Muscle of leg (tissue), 11 donors: ENCODE results near the gene ZBTB9. TPM values are rescaled to one million over a fixed set of nuclear protein-coding genes. Genes with fewer than 3 reads are reported as not detected.
"Not testable (repeated sequence)": the region's sequence is repeated elsewhere in the genome, so short reads cannot be mapped to it uniquely, and the experiment has no call there.

ENCODE experiments used
- DNase-seq: peaks from one replicate; pipeline ENCODE4 v3.0.0; 2013
- H3K27ac ChIP-seq: one replicate; pipeline ENCODE4 v1.5.1; 2013; ENCODE audit warnings: mild to moderate bottlenecking, low read length, control low read depth
- H3K27me3 ChIP-seq: one replicate; pipeline ENCODE4 v1.6.1; 2013; ENCODE audit warnings: low read length; ENCODE audit not compliant: control insufficient read depth, insufficient read depth
- H3K36me3 ChIP-seq: one replicate; pipeline ENCODE4 v1.6.1; 2013; ENCODE audit warnings: low read length; ENCODE audit not compliant: control insufficient read depth, insufficient read depth
- H3K4me1 ChIP-seq: one replicate; pipeline ENCODE4 v1.6.1; 2013; ENCODE audit warnings: low read length; ENCODE audit not compliant: control insufficient read depth, insufficient read depth
- H3K4me3 ChIP-seq: one replicate; pipeline ENCODE4 v1.5.1; 2013; ENCODE audit warnings: low read length, control low read depth
- H3K9me3 ChIP-seq: replicated peaks from 2 replicates; pipeline ENCODE4 v1.6.1; 2013; ENCODE audit warnings: low read depth, low read length; ENCODE audit not compliant: control insufficient read depth
- WGBS: methylation state at CpG from one replicate; pipeline ENCODE4 v1.1.5; 2013; ENCODE audit warnings: missing lambda C conversion rate; ENCODE audit not compliant: insufficient coverage; 5-methylcytosine and 5-hydroxymethylcytosine counted together
- polyA plus RNA-seq, 8 donors: library from polyadenylated mRNA; unstranded; fragments of 120-200 nt; gene quantifications; one replicate each; pipeline versions ENCODE4 v1.2.1 to v1.2.3, GENCODE V29; 2013; ENCODE audit warnings: inconsistent platforms in 1 of 8, low replicate concordance in 1 of 8; ENCODE audit not compliant: insufficient read length in 8 of 8, insufficient read depth in 1 of 8
- total RNA-seq: library from RNA; stranded (reverse); fragments of 120-200 nt; gene quantifications from one replicate; pipeline ENCODE4 v1.2.4, GENCODE V29; 2013

ZBTB9 gene
- total and polyA plus RNA-seq, 9 donors: 4.7 to 9.0 (median 8.0) TPM

GRCh38 chr6:33466075-33466735, 11.8 kb downstream of the ZBTB9 start:
- WGBS: 78% methylated on average over 4 of the region's 4 CpGs
- Histone ChIP-seq H3K9me3 (no peaks in the 10 kb centered on the region), H3K4me3 (no peak overlapping the region), H3K27ac (no peak overlapping the region), H3K27me3 (no peaks in the 10 kb centered on the region), H3K4me1 (no peaks in the 10 kb centered on the region), H3K36me3 (no peaks in the 10 kb centered on the region)
- DNase-seq: no peak

- DNase-seq: no peak
- no peak overlapping the region for H3K4me3 ChIP-seq
- no CpG with 5 or more reads among the region's 7 CpGs for WGBS
- no peaks in the 10 kb centered on the region for H3K36me3 ChIP-seq
- H3K27ac ChIP-seq: no peak overlapping the region
- H3K4me1 ChIP-seq: no peaks in the 10 kb centered on the region
- H3K27me3 ChIP-seq: no peaks in the 10 kb centered on the region
- H3K9me3 ChIP-seq: no peaks in the 10 kb centered on the region
Observed at GRCh38 chr6:33467091-33467490, 12.7 kb downstream of the ZBTB9 start.

- H3K27ac ChIP-seq: no peak overlapping the region
- no peaks in the 10 kb centered on the region for H3K36me3 ChIP-seq
- H3K27me3 ChIP-seq: no peaks in the 10 kb centered on the region
- DNase-seq: no peak
- no peak overlapping the region for H3K4me3 ChIP-seq
- no peaks in the 10 kb centered on the region for H3K9me3 ChIP-seq
- WGBS: no CpG with 5 or more reads among the region's 3 CpGs
- H3K4me1 ChIP-seq: no peaks in the 10 kb centered on the region
Observed at GRCh38 chr6:33469661-33470060, 15.3 kb downstream of the ZBTB9 start.

- H3K4me3 ChIP-seq: no peak overlapping the region
- 77% methylated on average over 2 of the region's 3 CpGs for WGBS
- H3K27ac ChIP-seq: no peak overlapping the region
- peaks cover 4% of the 10 kb centered on the region for H3K27me3 ChIP-seq
- DNase-seq: no peak
- no peaks in the 10 kb centered on the region for H3K9me3 ChIP-seq
- H3K36me3 ChIP-seq: no peaks in the 10 kb centered on the region
- no peaks in the 10 kb centered on the region for H3K4me1 ChIP-seq
Observed at GRCh38 chr6:33477864-33478263, 23.5 kb downstream of the ZBTB9 start.

GRCh38 chr6:33481192-33481591, 26.8 kb downstream of the ZBTB9 start:
- no CpG with 5 or more reads among the region's 1 CpG for WGBS
- Histone ChIP-seq H3K4me1 (no peaks in the 10 kb centered on the region), H3K4me3 (no peak overlapping the region), H3K27me3 (peaks cover 2% of the 10 kb centered on the region), H3K9me3 (no peaks in the 10 kb centered on the region), H3K27ac (no peak overlapping the region), H3K36me3 (no peaks in the 10 kb centered on the region)
- no peak for DNase-seq

GRCh38 chr6:33482620-33483019, 28.2 kb downstream of the ZBTB9 start:
- not testable (repeated sequence) for DNase-seq, H3K27ac ChIP-seq, H3K9me3 ChIP-seq, H3K4me1 ChIP-seq, H3K27me3 ChIP-seq, H3K36me3 ChIP-seq, H3K4me3 ChIP-seq
- WGBS: no CpG with 5 or more reads among the region's 5 CpGs

- Histone ChIP-seq H3K36me3 (no peaks in the 10 kb centered on the region), H3K9me3 (no peaks in the 10 kb centered on the region), H3K27ac (no peak overlapping the region), H3K27me3 (no peaks in the 10 kb centered on the region), H3K4me3 (no peak overlapping the region), H3K4me1 (no peaks in the 10 kb centered on the region)
- DNase-seq: no peak
- WGBS: no CpG with 5 or more reads among the region's 3 CpGs
Observed at GRCh38 chr6:33483678-33484077, 29.3 kb downstream of the ZBTB9 start.

- not testable (repeated sequence) for H3K27ac ChIP-seq, H3K4me1 ChIP-seq, H3K9me3 ChIP-seq, DNase-seq, H3K36me3 ChIP-seq, H3K4me3 ChIP-seq, H3K27me3 ChIP-seq
- WGBS: no CpG with 5 or more reads among the region's 6 CpGs
Observed at GRCh38 chr6:33484673-33485262, 30.4 kb downstream of the ZBTB9 start.

GRCh38 chr6:33485680-33486079, 31.3 kb downstream of the ZBTB9 start:
- not testable (repeated sequence) for H3K27ac ChIP-seq, H3K27me3 ChIP-seq, H3K9me3 ChIP-seq, DNase-seq, H3K4me1 ChIP-seq, H3K4me3 ChIP-seq, H3K36me3 ChIP-seq
- 93% methylated on average over 5 of the region's 25 CpGs for WGBS

GRCh38 chr6:33488339-33488738, 34.0 kb downstream of the ZBTB9 start:
- WGBS: 81% methylated on average over 7 of the region's 7 CpGs
- H3K36me3 ChIP-seq: no peaks in the 10 kb centered on the region
- H3K27me3 ChIP-seq: no peaks in the 10 kb centered on the region
- DNase-seq: no peak
- no peak overlapping the region for H3K4me3 ChIP-seq
- no peak overlapping the region for H3K27ac ChIP-seq
- H3K4me1 ChIP-seq: no peaks in the 10 kb centered on the region
- H3K9me3 ChIP-seq: no peaks in the 10 kb centered on the region

- Histone ChIP-seq H3K27ac (no peak overlapping the region), H3K9me3 (no peaks in the 10 kb centered on the region), H3K4me1 (no peaks in the 10 kb centered on the region), H3K36me3 (no peaks in the 10 kb centered on the region), H3K4me3 (no peak overlapping the region), H3K27me3 (no peaks in the 10 kb centered on the region)
- WGBS: 79% methylated on average over 2 of the region's 3 CpGs
- no peak for DNase-seq
Observed at GRCh38 chr6:33490198-33490597, 35.8 kb downstream of the ZBTB9 start.
